ENCODE data around the gene FN1. TPM values are rescaled to one million over a fixed set of nuclear protein-coding genes. Genes with fewer than 3 reads are reported as not detected.

FN1 gene
- total and polyA plus RNA-seq, 2 experiments from 2014 or later: 240 to 241 TPM

- no peak for DNase-seq (ENCODE audit: low read depth in 1 of 2, low spot score in 1 of 2)
- TF ChIP-seq CTCF (IDR thresholded peaks at IDR 0.05; ENCODE audit: low read depth, low read length): no peak
- Histone ChIP-seq H3K4me1 (ENCODE audit: low read depth) (no peaks in the 10 kb centered on the region), H3K4me3 (no peak overlapping the region), H3K36me3 (no peaks in the 10 kb centered on the region), H3K27ac (no peak overlapping the region), H3K27me3 (no peaks in the 10 kb centered on the region), H3K9me3 (ENCODE audit: low read depth) (peaks cover 3% of the 10 kb centered on the region)
Observed at GRCh38 chr2:215450188-215451011, 14.5 kb upstream of the FN1 start.

GRCh38 chr2:215447673-215448081 is 11.8 kb upstream of the FN1 start:
- Histone ChIP-seq H3K27ac (no peak overlapping the region), H3K4me3 (no peak overlapping the region), H3K4me1 (ENCODE audit: low read depth) (no peaks in the 10 kb centered on the region), H3K27me3 (no peaks in the 10 kb centered on the region), H3K9me3 (ENCODE audit: low read depth) (peaks cover 3% of the 10 kb centered on the region), H3K36me3 (no peaks in the 10 kb centered on the region)
- TF ChIP-seq CTCF (IDR thresholded peaks at IDR 0.05; ENCODE audit: low read depth, low read length): no peak
- DNase-seq (ENCODE audit: low read depth in 1 of 2, low spot score in 1 of 2): no peak

- DNase-seq (ENCODE audit: low read depth in 1 of 2, low spot score in 1 of 2): no peak
- TF ChIP-seq CTCF (IDR thresholded peaks at IDR 0.05; ENCODE audit: low read depth, low read length): no peak
- Histone ChIP-seq H3K9me3 (ENCODE audit: low read depth) (peaks cover 3% of the 10 kb centered on the region), H3K27ac (no peak overlapping the region), H3K4me3 (no peak overlapping the region), H3K4me1 (ENCODE audit: low read depth) (peaks cover under 1% of the 10 kb centered on the region), H3K36me3 (no peaks in the 10 kb centered on the region), H3K27me3 (no peaks in the 10 kb centered on the region)
Observed at GRCh38 chr2:215447056-215447455, 11.2 kb upstream of the FN1 start.

- no peaks in the 10 kb centered on the region for H3K9me3 ChIP-seq (ENCODE audit: low read depth)
- TF ChIP-seq CTCF (IDR thresholded peaks at IDR 0.05; ENCODE audit: low read depth, low read length): no peak
- DNase-seq (ENCODE audit: low read depth in 1 of 2, low spot score in 1 of 2): no peak
- no peak overlapping the region for H3K4me3 ChIP-seq
- no peaks in the 10 kb centered on the region for H3K36me3 ChIP-seq
- H3K27me3 ChIP-seq: no peaks in the 10 kb centered on the region
- peaks cover 11% of the 10 kb centered on the region for H3K4me1 ChIP-seq (ENCODE audit: low read depth)
- no peak overlapping the region for H3K27ac ChIP-seq
Observed at GRCh38 chr2:215442401-215442787, 6.5 kb upstream of the FN1 start.

GRCh38 chr2:215441560-215442400 is 5.9 kb upstream of the FN1 start:
- no peak for TF ChIP-seq CTCF (IDR thresholded peaks at IDR 0.05; ENCODE audit: low read depth, low read length)
- H3K27me3 ChIP-seq: no peaks in the 10 kb centered on the region
- no peak overlapping the region for H3K4me3 ChIP-seq
- H3K36me3 ChIP-seq: no peaks in the 10 kb centered on the region
- DNase-seq (ENCODE audit: low read depth in 1 of 2, low spot score in 1 of 2): no peak
- H3K4me1 ChIP-seq (ENCODE audit: low read depth): peaks cover 13% of the 10 kb centered on the region
- no peaks in the 10 kb centered on the region for H3K9me3 ChIP-seq (ENCODE audit: low read depth)
- H3K27ac ChIP-seq: no peak overlapping the region
